ENCODE results near the gene GALNT12. TPM values are rescaled to one million over a fixed set of nuclear protein-coding genes. Genes with fewer than 3 reads are reported as not detected.

GALNT12 gene
- total RNA-seq, 1 donor from 2014 or later = 2.6 TPM

GRCh38 chr9:98873951-98874371 lies 66.5 kb downstream of the GALNT12 start:
- TF ChIP-seq CTCF (IDR thresholded peaks at IDR 0.05; ENCODE audit: insufficient read depth, low read length, severe bottlenecking) = no peak
- H3K36me3 ChIP-seq (ENCODE audit: control insufficient read depth, insufficient read depth, low read length) = no peaks in the 10 kb centered on the region
- FAIRE-seq (no peak), DNase-seq (ENCODE audit: low read depth) (no peak)
- no peak overlapping the region for H3K4me3 ChIP-seq (ENCODE audit: low read depth, low read length)
- peaks cover 2% of the 10 kb centered on the region for H3K27me3 ChIP-seq (ENCODE audit: control insufficient read depth, insufficient read depth, low read length)

- DNase-seq (ENCODE audit: low read depth) (no peak), FAIRE-seq (no peak)
- Histone ChIP-seq H3K36me3 (ENCODE audit: control insufficient read depth, insufficient read depth, low read length) (no peaks in the 10 kb centered on the region), H3K4me3 (ENCODE audit: low read depth, low read length) (no peak overlapping the region), H3K27me3 (ENCODE audit: control insufficient read depth, insufficient read depth, low read length) (peaks cover 2% of the 10 kb centered on the region)
- TF ChIP-seq CTCF (IDR thresholded peaks at IDR 0.05; ENCODE audit: insufficient read depth, low read length, severe bottlenecking) = no peak
Observed at GRCh38 chr9:98874721-98875255, 67.3 kb downstream of the GALNT12 start.

- FAIRE-seq = no peak
Observed at GRCh38 chr9:98875536-98875935, 68.1 kb downstream of the GALNT12 start.

GRCh38 chr9:98877311-98877710 lies 69.8 kb downstream of the GALNT12 start:
- no peak for TF ChIP-seq CTCF (IDR thresholded peaks at IDR 0.05; ENCODE audit: insufficient read depth, low read length, severe bottlenecking)
- Histone ChIP-seq H3K36me3 (ENCODE audit: control insufficient read depth, insufficient read depth, low read length) (no peaks in the 10 kb centered on the region), H3K4me3 (ENCODE audit: low read depth, low read length) (no peak overlapping the region), H3K27me3 (ENCODE audit: control insufficient read depth, insufficient read depth, low read length) (peaks cover 2% of the 10 kb centered on the region)
- FAIRE-seq (no peak), DNase-seq (ENCODE audit: low read depth) (no peak)

More at GRCh38 chr9:98875536-98875935, 68.1 kb downstream of the GALNT12 start:
- DNase-seq (ENCODE audit: low read depth) = no peak
- peaks cover 2% of the 10 kb centered on the region for H3K27me3 ChIP-seq (ENCODE audit: control insufficient read depth, insufficient read depth, low read length)
- TF ChIP-seq CTCF (IDR thresholded peaks at IDR 0.05; ENCODE audit: insufficient read depth, low read length, severe bottlenecking) = no peak
- no peaks in the 10 kb centered on the region for H3K36me3 ChIP-seq (ENCODE audit: control insufficient read depth, insufficient read depth, low read length)
- no peak overlapping the region for H3K4me3 ChIP-seq (ENCODE audit: low read depth, low read length)

DNA sequence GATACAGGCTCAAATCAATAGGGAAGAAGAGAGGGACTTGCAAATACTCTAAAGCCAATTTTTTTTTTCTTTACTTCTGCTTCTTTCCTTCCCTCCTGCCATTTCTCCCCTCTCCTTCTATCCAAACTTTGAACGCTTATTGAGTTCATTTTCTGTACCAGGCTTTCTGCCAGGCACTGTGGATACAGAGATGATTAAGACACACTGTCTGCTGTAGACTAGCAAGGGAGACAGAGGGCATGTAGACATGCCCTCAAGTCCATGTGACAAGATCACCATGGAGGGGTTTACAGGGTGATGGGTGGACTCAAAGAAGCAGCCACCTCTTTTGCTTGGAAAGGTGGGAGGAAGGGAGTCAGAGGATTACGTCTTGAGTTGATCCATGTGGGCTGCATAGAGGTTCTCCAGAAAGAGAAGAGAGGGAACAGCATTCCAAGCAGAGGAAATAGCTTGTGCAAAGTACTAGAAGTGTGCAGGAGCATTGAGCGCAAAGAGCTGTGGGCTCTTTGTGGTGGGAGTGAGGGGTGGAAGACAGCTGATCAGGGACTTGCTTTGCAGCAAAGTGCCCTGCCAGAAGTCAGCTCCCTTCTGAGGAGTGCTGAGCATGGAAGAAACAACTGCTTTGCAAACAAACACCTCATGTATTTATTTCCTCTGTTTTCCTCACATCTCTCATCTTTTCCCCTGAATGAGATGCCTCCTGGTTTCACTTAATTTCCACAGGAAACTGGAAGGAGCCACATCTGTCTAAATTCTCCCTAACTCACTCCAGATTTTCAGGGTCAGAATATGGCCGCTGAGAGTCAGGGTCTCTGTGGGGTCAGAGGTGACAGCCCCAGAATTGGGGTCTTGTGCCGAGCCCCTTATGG lies 71.9 kb downstream of the GALNT12 start:
- FAIRE-seq = no peak
- TF ChIP-seq CTCF (IDR thresholded peaks at IDR 0.05; ENCODE audit: insufficient read depth, low read length, severe bottlenecking) = no peak
- DNase-seq (ENCODE audit: low read depth) = no peak
- Histone ChIP-seq H3K36me3 (ENCODE audit: control insufficient read depth, insufficient read depth, low read length) (no peaks in the 10 kb centered on the region), H3K4me3 (ENCODE audit: low read depth, low read length) (no peak overlapping the region), H3K27me3 (ENCODE audit: control insufficient read depth, insufficient read depth, low read length) (peaks cover 2% of the 10 kb centered on the region)
